ENCODE measurements around the gene RBMXL2. TPM values are rescaled to one million over a fixed set of nuclear protein-coding genes. Genes with fewer than 3 reads are reported as not detected.
A peak's percentile ranks its signal among the peaks of the same experiment; 100 is the strongest.

RBMXL2 gene
- total RNA-seq, 1 experiment from 2014 or later: not detected

GRCh38 chr11:7057641-7058040 lies 31.2 kb upstream of the RBMXL2 start:
- Mint-ChIP-seq H3K4me1 (ENCODE audit: insufficient read depth, unreplicated experiment) (no peaks in the 10 kb centered on the region), H3K27ac (ENCODE audit: low read depth, unreplicated experiment) (no peak overlapping the region), H3K9me3 (ENCODE audit: unreplicated experiment) (no peaks in the 10 kb centered on the region), H3K36me3 (ENCODE audit: insufficient read depth, unreplicated experiment) (no peaks in the 10 kb centered on the region), H3K27me3 (ENCODE audit: insufficient read depth, unreplicated experiment) (no peaks in the 10 kb centered on the region), H3K4me3 (ENCODE audit: unreplicated experiment) (no peak overlapping the region)
- no TSS peak for BruUV-seq (replicated peaks)
- no peak for TF ChIP-seq CTCF (IDR thresholded peaks at IDR 0.05; ENCODE audit: unreplicated experiment)
- CTCF ChIA-PET: no interaction called here
- intact Hi-C loops (cut with micrococcal nuclease): no loop called here
- POLR2A ChIA-PET: no interaction called here
- DNase-seq (ENCODE audit: unreplicated experiment): no peak

GRCh38 chr11:7060868-7061267 lies 27.9 kb upstream of the RBMXL2 start:
- no peaks in the 10 kb centered on the region for H3K4me1 Mint-ChIP-seq (ENCODE audit: insufficient read depth, unreplicated experiment)
- no peak for TF ChIP-seq CTCF (IDR thresholded peaks at IDR 0.05; ENCODE audit: unreplicated experiment)
- H3K36me3 Mint-ChIP-seq (ENCODE audit: insufficient read depth, unreplicated experiment): no peaks in the 10 kb centered on the region
- no peak overlapping the region for H3K4me3 Mint-ChIP-seq (ENCODE audit: unreplicated experiment)
- intact Hi-C loops (cut with micrococcal nuclease): no loop called here
- BruUV-seq (replicated peaks): no TSS peak
- H3K27ac Mint-ChIP-seq (ENCODE audit: low read depth, unreplicated experiment): no peak overlapping the region
- peak; percentile 5 for DNase-seq (ENCODE audit: unreplicated experiment)
- CTCF ChIA-PET: no interaction called here
- POLR2A ChIA-PET: no interaction called here
- no peaks in the 10 kb centered on the region for H3K27me3 Mint-ChIP-seq (ENCODE audit: insufficient read depth, unreplicated experiment)
- H3K9me3 Mint-ChIP-seq (ENCODE audit: unreplicated experiment): no peaks in the 10 kb centered on the region

GRCh38 chr11:7062534-7062933 lies 26.3 kb upstream of the RBMXL2 start:
- CTCF ChIA-PET: no interaction called here
- TF ChIP-seq CTCF (IDR thresholded peaks at IDR 0.05; ENCODE audit: unreplicated experiment): no peak

GRCh38 chr11:7072401-7073028 lies 16.3 kb upstream of the RBMXL2 start:
- no peaks in the 10 kb centered on the region for H3K36me3 Mint-ChIP-seq (ENCODE audit: insufficient read depth, unreplicated experiment)
- ChIA-PET POLR2A (no interaction called here), CTCF (interaction anchor here (0.6 to 0.9 kb wide), 3 partner anchors 26 to 1027 kb away, joined by 3 to 4 read pairs (median 3); no protein-coding TSS in a partner anchor)
- H3K9me3 Mint-ChIP-seq (ENCODE audit: unreplicated experiment): no peaks in the 10 kb centered on the region
- no peak for DNase-seq (ENCODE audit: unreplicated experiment)
- no TSS peak for BruUV-seq (replicated peaks)
- TF ChIP-seq CTCF (IDR thresholded peaks at IDR 0.05; ENCODE audit: unreplicated experiment): no peak
- H3K4me3 Mint-ChIP-seq (ENCODE audit: unreplicated experiment): no peak overlapping the region
- H3K27me3 Mint-ChIP-seq (ENCODE audit: insufficient read depth, unreplicated experiment): peaks cover 13% of the 10 kb centered on the region
- intact Hi-C loops (cut with micrococcal nuclease): no loop called here
- H3K27ac Mint-ChIP-seq (ENCODE audit: low read depth, unreplicated experiment): no peak overlapping the region
- H3K4me1 Mint-ChIP-seq (ENCODE audit: insufficient read depth, unreplicated experiment): no peaks in the 10 kb centered on the region

More at GRCh38 chr11:7062534-7062933, 26.3 kb upstream of the RBMXL2 start:
- BruUV-seq (replicated peaks): no TSS peak
- Mint-ChIP-seq H3K27ac (ENCODE audit: low read depth, unreplicated experiment) (no peak overlapping the region), H3K4me3 (ENCODE audit: unreplicated experiment) (no peak overlapping the region), H3K9me3 (ENCODE audit: unreplicated experiment) (no peaks in the 10 kb centered on the region), H3K36me3 (ENCODE audit: insufficient read depth, unreplicated experiment) (no peaks in the 10 kb centered on the region), H3K27me3 (ENCODE audit: insufficient read depth, unreplicated experiment) (no peaks in the 10 kb centered on the region), H3K4me1 (ENCODE audit: insufficient read depth, unreplicated experiment) (no peaks in the 10 kb centered on the region)
- intact Hi-C loops (cut with micrococcal nuclease): no loop called here
- no peak for DNase-seq (ENCODE audit: unreplicated experiment)
- POLR2A ChIA-PET: interaction anchor here (0.8 kb wide), 1 partner anchor 29 kb away, joined by 3 read pairs; no protein-coding TSS in a partner anchor

Data from MCF 10A (cell line).